AG08395 (cell line): Measurements from ENCODE around the gene TREM1.
"Not testable (repeated sequence)": the region's sequence is repeated elsewhere in the genome, so short reads cannot be mapped to it uniquely, and the experiment has no call there.

Experiments
- DNase-seq: peaks from one replicate; pipeline ENCODE4 v3.0.0; 2012; ENCODE audit warnings: mixed read lengths, low spot score

Gene TREM1

DNA sequence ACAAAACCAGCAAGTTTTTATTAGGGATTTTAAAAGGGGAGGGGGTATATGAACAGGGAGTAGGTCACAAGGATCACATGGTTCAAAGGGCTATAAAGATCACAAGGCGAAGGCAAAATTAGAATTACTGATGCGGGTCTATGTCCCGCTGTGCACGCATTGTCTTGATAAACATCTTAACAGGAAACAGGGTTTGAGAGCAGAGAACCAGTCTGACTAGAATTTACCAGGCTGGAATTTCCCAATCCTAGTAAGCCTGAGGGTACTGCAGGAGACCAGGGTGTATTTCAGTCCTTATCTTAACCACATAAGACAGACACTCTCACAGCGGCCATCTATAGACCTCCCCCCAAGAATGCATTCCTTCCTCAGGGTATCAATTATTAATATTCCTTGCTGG, 10.8 kb upstream of the TREM1 start:
- DNase-seq = not testable (repeated sequence)

DNA sequence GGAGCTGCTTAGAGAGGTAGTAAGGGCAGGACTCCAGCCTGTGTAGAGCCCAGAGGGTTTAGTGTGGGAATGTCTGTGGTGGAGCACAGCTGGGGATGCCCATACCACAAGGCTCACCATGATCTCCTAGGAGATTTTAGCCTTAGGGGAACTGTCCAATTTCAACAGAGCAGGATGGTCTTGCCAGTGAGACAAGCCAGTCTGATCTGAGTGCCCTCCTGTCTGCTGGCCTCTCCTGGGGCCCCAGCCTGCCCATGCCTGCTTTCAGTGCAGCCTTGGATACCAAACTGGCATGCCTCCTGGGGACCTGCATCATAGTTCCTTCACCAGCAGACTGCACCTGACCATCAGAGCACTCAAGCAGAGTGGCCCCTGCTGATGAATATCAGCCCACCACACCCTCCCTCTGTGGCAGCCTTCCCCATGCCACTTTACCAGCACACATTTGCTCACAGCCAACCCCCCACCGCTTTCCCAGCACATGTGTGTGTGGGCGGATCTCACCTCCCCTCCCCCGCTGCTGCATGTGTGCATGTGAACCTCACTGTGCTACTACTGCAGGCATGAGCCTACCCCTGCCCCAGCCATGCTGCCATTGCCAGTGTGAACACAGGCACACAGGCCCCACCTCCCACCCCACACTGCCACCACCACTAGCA, 7.9 kb upstream of the TREM1 start:
- DNase-seq = no peak

DNA sequence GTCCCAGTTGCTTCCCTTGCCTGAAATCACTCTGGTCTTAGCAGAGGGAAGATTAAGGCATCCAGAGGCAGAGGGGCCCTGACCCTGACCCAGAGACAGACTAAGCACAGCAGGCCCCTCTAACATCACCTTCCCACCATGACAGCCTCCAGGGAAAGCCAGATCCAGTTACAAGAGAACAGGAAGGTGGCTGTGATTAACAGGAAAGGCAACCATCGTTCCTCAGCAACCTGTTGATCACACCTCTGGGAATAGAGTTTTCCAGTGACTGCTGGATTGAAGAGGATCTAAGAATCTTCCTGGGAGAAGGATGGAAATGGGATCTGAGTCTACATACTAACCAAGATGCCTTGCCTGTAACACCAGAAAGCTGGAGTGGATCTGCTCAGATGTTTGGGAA, 5.2 kb upstream of the TREM1 start:
- DNase-seq = no peak

DNA sequence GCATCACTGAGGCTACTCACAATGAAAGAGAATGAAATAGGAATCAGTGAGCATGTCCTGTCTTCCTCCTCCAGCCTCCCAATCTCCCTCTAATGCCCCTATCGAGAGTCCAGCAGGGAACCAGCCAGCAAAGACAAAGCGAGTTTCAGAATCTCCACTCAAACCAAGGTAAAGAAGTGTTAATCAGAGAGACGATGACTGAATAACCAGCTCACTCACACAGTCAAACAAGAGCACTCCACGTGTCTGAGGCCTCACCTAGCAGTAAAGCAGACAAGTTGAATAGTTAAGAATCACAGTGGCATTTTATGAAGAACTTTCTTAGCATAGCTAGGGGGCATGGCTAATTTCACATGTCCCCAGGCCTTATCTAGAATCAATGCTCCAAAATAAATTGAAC, 3.3 kb upstream of the TREM1 start:
- DNase-seq = no peak

DNA sequence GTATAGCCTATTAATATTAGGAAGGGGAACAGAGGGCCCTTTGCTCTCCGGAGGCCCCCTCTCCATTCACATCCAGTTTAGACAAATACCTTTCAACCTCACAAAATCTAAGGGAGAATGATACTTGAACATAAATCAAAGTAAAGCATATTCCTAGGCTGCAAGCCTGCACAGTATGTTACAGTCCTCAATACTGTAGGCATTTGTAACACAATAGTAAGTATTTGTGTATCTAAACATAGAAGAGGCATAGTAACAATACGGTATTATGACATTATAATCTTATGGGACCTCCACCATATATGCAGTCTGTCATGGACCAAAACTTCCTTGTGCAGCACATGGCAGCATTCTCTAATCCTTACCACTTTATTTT, 2.3 kb upstream of the TREM1 start:
- DNase-seq = no peak

DNA sequence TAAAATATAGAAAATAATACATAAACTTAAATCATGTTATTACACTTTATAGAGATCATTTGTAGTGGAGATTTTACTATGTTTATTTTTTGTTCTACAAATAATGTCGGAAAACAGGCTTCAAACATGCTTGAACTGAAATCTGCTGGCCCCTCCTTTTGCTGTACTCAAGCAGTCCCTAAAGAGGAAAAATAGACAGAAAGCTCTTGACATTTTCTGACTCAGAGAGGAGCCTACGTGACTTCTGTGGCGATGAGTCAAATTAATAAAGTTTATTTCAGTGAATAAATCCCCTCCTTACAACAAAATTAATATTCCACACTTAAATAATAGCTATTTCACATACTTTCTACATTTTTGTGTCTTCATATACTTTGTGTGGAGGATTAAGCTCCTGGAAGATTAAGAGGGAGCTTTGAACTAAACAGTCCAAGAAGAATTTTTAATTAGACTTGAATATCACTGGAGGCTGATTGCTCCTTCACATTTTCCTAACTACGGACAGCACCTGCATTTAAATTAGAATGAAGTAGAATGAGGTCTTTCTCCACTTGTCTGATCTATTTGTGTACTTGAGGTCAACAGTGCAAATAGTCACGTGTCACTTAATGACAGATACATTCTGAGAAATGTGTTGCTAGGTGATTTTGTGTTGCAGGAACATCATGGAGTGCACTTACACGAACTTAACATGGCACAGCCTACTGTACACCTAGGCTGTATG, 1.7 kb upstream of the TREM1 start:
- DNase-seq = no peak

DNA sequence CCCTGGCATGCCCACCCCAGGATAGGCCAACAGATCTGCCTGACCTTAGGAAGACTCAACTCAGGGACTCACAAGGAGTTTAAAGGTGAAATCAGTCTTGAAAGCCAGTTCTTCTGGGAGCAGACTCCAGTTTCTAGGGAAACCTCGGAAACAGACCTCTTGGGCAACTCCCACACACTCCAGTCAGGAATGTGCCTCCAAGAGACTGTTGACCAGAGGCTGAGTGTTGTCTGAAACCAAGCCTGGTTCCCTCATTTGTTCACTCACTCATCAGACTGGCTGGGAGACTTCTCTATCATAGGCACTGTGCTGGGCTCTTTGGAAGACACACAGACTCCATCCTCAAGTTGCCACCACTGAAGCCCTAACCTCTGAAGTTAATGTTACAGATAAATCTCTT, 1.8 kb downstream of the TREM1 start:
- DNase-seq = peak; percentile 17

DNA sequence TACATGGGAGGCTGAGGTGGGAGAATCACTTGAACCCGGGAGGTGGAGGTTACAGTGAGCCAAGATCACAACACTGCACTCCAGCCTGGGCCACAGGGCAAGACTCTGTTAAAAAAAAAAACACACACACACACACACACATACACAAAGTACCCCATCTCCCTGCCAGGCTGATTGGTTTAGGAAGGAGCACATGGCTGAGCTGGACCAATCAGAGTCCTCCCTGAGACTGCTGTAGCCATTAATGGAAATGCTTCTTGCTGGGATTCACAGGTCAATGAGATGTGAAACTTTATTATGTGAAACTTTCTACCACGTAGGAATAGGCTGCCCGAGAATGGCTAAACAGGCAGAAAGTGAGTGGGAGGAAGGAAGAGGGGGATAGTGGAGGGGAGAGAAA, 2.9 kb downstream of the TREM1 start:
- no peak for DNase-seq

DNA sequence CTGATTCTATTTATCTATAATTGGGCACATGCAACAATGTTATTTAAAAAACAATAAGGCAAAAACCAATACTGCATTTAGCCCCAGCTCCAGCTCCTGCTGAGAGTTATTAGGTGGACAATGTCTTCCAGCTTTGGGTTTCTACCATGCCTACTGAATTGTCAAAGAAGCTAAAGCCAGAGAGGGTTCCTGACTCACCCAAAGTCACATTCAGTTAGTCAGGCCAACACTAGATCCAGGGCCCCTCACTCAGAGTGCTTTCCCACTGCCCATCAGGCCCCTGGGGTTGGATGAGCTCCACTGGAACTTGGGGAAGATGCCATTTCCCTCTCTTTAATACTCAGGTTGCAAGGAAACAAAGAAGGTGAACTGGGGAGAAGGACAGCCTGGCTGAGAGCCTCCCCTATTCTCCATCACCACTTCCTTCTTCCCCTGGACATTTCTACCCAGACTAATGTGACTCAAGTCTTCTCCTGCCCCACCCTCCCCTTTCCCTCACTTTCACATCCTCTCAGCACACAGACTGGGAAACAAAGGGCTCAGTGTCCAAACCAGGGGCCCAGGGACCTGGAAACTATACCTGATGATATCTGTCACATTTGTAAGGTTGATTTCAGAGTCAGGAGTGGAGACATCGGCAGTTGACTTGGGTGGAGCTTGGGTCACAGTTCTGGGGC, 6.0 kb downstream of the TREM1 start:
- no peak for DNase-seq

DNA sequence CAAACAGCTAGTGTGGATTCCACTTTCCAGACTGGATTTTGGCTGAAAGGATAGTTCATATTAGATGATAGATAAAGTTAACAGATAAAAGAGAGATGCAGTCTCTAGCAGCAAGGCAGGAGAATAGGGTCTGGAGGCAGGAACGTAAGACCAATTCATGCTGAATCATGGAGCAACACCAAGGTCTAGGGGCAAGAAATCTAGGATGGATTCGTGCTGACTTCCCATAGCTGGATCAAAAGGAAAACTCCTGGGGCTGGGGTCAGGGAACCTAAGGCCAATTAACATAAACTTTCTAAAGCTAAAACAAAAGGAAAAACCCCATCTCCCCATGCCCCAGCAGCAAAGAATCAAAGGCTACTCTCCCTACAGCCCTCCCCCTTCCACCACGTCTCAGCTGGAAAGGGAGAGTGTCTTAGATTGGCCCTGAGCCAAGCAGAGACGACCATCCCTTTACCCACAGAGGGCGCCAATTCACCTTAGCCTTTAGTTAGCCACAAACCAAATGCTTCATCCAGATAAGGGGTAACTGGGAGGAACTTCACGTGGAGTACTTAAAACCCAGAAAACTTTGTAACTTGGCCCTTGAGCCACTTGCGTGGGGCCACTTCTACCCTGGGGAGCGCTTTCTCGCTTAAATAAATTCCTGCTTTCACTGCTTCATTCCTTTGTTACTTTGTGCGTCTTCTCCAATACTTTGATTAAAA, 7.6 kb downstream of the TREM1 start:
- no peak for DNase-seq

DNA sequence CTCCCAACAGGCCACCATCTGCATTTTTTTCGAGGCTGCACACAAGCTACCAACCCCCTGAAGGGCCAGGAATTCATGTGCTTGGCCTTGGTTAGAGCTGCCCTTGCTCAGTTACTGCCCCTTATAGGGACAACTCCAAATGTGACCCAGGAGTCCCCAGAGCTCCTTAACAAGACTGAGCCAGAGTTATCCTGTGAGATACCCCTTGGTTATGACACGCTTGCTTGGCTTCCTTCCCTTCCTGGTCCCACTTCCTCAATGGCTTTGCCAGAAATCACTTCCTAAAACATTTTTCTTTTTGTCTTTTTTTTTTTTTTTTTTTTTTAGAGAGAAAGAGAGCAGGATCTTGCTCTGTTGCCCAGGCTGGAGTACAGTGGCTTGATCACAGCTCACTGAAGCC, 8.9 kb downstream of the TREM1 start:
- DNase-seq = peak; percentile 1

DNA sequence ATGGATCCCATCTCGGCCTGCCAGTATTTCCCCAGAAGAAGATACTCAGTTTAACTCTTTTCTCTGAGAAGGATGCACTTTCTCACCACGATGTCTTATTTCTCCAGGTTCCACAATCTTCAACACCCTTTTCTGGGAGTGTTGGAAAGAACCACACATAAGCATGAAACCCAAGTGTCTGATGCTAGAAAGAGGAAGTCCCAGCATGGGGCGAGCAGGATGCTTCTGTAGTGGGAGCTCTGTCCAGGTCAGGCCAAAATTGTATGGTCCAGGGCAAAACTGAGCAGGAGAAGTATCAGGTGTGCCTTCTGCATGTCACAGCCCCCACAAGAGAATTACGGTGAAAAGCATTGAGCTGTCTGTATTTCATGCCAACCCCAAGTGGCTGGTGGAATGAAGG, 11.0 kb downstream of the TREM1 start:
- no peak for DNase-seq

DNA sequence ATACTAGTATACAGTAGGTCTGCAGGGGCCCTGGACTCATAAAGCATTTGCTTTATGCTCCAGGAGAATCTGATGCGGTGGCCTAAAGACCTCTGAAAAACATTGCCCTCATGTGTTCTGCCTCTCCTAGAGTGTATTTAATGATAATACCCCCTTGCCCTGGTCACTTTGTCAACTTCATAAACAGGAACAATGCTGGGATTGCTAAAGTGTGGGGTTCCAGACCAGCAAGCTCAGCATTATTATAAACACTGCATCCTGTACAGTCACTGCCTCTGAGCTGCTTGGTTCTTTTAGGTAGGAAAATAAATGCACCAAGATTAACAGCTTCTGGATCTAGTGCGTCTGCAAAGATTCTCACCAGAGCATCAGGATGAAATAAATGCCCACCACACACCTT, 12.2 kb downstream of the TREM1 start:
- no peak for DNase-seq

DNA sequence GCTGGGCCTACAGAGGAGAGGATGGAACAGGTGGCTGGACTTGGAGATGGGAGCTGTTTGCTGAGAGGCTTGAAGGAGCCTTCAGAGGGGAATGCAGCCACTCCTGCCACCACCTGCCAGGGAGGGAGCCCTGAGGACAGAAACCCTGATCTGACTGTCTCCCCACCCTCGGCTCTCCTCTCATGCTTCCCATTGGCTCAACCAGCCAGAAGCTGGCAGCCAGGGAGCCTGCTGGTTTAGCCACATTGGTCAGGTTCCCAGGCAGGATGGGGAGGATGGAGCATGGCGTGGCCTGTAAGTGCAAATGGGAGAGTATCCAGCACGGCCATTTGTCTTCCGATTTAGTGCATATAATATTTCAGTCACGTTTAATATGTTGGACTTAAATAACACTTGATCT, 12.8 kb downstream of the TREM1 start:
- DNase-seq = no peak

DNA sequence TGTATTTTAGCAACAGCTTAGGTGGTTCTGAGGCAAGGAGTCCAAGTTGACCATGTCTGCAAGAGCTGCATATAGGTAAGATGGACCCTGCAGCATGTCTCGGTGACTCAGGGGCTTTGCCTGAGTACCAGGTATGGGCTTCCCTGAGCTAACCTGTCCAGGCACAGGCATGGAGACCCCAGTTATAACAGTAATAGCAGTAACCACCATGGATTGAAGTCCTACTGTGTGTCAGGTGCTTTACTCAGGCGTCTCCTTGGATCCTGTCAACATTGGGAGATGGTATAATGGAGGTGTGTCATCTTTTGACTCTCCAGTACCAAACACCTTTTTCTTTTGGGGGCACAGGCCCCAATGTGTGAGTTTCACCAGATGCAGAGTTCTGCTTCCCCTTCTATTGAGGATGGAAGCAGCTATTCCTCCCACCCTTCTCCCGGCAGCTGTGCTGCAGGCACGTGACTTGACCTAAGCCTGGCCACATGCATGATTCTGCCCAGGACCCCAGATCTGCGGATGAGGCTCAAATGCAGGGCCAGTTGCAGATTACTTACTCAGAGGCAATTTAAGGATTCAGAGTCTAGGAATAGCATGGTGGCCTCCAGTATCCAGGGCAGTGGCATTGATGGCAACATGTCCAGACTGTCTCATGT, 13.8 kb downstream of the TREM1 start:
- DNase-seq = no peak

DNA sequence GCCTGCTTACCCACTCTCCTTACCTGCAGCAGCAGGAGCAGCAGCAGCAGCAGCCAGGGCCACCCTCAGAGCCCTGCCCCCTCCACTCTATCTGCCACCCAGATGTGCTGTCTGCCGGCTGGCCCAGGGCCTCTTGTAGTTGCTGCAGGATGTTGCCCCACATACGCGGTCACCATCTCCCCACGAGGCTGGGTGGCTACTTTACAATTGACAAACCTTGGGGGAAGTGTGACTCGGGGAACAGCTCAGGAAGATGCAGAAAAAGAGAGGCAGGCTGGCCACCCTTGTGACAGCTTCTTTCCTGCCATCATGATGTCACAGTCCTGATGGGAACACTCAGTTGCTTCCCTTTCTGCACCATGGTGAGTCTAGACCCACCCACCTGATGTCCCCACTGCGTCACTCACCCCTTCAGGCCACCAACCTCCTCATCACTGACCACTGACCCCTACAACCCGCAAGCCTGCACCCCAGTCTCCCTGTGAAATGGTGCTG, 14.5 kb downstream of the TREM1 start:
- no peak for DNase-seq

DNA sequence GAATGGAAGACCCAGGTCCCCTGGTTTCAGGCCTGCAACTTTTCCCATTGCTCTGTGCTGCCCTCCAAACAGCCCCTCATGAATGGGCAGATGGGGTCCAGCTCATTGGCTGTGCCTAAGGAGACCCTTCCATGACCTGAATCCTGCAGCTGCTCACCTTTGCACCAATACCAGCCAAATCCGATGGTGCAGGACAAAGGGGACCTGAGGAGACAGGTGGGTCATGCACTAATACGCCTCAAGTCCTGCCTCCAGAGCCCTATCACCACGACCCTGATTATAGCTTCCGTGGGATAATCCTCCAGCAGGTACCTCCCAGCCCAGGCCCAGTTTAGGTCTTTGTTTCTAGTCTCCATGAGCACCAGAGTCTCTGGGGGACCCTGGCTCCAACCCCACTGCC, 16.8 kb downstream of the TREM1 start:
- no peak for DNase-seq

DNA sequence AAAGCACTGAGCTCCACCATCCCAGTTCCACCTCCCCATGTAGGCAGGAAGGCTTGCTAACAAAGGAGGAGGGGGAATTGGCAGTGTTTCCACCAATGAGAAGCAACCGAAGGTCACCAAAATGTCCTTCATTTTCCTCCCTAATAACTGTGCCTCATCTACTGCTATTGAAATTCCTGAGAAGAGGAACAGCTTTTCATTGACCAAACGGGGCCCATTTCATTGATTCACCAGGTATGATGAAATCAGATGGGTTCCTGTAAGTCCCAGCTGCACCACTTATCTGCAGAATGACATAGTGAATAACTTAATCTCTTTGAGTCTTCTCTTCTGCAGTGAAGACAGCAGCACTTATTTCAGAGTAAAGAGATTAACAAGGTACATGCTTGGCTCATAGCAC, 17.3 kb downstream of the TREM1 start:
- no peak for DNase-seq

DNA sequence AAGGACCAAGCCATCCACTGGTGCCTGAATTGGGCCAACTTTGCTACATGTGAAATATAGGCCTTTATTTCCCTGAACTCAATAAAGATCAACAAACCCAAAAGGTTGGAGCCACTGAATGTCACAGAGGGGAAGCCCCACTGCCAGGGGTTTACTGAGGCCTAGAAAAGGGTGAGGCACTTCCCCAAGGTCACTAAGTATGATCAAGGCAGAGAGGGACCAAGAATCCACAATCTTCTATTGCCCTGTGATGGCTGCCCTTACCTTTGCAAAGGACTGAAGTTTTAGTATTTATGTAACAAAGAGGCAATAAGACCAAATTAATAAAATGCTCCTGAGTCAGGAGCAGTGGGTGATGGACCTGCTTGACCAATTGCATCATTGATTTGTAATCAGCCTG, 18.0 kb downstream of the TREM1 start:
- no peak for DNase-seq

DNA sequence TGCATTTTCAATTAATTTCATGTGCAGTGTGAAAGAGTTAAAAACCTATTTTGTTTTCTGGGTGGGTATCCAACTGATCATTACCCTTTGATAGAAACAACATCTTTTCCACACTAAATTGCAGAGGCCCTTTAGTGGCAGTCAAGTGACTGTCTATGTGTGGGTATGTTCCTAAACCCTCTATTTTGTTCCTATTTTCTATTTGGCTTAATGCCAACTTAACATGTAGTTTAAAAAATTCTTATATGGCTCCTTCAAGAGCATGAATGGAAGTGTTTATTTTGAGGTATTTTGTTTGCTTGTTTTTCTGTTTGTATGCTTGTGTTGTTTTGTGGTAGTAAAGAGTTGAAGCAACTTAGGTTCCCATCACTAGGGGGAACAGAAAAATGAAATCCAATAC, 19.9 kb downstream of the TREM1 start:
- no peak for DNase-seq

DNA sequence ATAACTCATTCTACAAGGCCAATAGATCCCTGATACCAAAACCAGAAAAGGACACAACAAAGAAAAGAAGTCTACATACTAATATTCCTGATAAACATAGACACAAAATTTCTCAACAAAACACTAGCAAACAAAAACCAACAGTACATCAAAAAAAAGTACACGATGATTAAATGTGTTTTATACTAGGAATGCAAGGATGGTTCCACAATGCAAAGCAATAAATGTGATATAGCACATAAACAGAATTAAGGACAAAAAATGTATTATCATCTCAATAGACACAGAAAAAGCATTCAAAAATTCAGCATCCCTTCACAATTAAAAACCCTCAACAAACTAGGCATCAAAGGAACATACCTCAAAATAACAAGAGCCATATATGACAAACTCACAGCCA, 23.2 kb downstream of the TREM1 start:
- no peak for DNase-seq

DNA sequence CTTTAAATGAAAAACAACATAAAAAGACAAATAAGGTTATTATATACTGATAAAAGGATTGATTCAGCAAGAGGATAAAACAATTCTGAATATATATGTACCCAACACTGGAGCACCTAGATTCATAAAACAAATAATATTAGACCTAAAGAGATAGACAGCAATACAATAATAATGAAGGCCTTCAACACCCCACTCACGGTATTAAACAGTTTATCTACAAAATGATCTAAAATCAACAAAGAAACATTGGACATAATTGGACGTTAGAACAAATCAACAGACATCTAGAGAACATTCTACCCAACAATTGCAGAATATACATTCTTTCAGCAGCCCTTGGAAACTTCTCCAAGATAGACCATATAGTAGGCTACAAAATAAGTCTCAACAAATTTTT, 24.1 kb downstream of the TREM1 start:
- DNase-seq = no peak

DNA sequence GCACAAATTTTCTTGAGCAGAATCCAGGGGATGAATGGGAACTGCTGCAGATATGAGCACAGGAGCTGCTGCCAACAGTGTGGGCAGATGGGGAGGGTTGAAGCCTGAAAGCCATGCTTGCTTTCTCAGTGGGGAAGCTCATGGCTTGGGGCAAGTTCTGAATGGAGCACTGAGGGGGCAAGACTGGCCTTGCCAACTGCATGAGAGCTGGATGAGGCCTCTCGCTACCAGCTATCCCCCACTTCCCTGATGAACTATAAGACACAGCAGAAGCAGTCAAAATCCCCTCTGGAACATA, 28.3 kb downstream of the TREM1 start:
- no peak for DNase-seq
